Erythroblast (primary cell): Measurements from ENCODE around the gene SERPINA5.
"Not testable (repeated sequence)": the region's sequence is repeated elsewhere in the genome, so short reads cannot be mapped to it uniquely, and the experiment has no call there.

Source experiments
- DNase-seq, 2 experiments: peaks; one replicate each; lab custom pipeline; 2025; lab: John Stamatoyannopoulos, UW
- GATA1 ChIP-seq: IDR thresholded peaks from 2 replicates; pipeline ENCODE4 v1.6.1; 2011; ENCODE audit warnings: low read depth, mild to moderate bottlenecking, control low read depth, low read length, moderate library complexity
- POLR2A ChIP-seq: IDR thresholded peaks from 2 replicates; pipeline ENCODE4 v1.6.1; 2011; ENCODE audit warnings: mild to moderate bottlenecking, low read length

The SERPINA5 gene

GRCh38 chr14:94575730-94576585, 5.3 kb upstream of the SERPINA5 start:
- TF ChIP-seq GATA1 (no peak), POLR2A (no peak)
- DNase-seq, result no peak

GRCh38 chr14:94577472-94577871, 3.8 kb upstream of the SERPINA5 start:
- not testable (repeated sequence) for DNase-seq

GRCh38 chr14:94578712-94579111, 2.5 kb upstream of the SERPINA5 start:
- no peak for DNase-seq
- TF ChIP-seq POLR2A (no peak), GATA1 (no peak)

- TF ChIP-seq POLR2A (no peak), GATA1 (no peak)
These were observed 1.0 kb downstream of the SERPINA5 start for GRCh38 chr14:94582199-94582750.

GRCh38 chr14:94582851-94583250, 1.6 kb downstream of the SERPINA5 start:
- TF ChIP-seq GATA1 (no peak), POLR2A (no peak)
- DNase-seq, result no peak

More at GRCh38 chr14:94582199-94582750, 1.0 kb downstream of the SERPINA5 start:
- DNase-seq, result no peak

- no peak for DNase-seq
These were observed 2.3 kb downstream of the SERPINA5 start for GRCh38 chr14:94583557-94583956.

GRCh38 chr14:94584591-94585280, 3.5 kb downstream of the SERPINA5 start:
- DNase-seq, result no peak
- TF ChIP-seq POLR2A (no peak), GATA1 (no peak)

More at GRCh38 chr14:94583557-94583956, 2.3 kb downstream of the SERPINA5 start:
- TF ChIP-seq POLR2A, result no peak

- DNase-seq, result no peak
- TF ChIP-seq GATA1 (no peak), POLR2A (no peak)
These were observed 5.4 kb downstream of the SERPINA5 start for GRCh38 chr14:94586635-94587034.

- DNase-seq, result no peak
- no peak for TF ChIP-seq GATA1
- no peak for TF ChIP-seq POLR2A
These were observed 7.1 kb downstream of the SERPINA5 start for GRCh38 chr14:94588311-94588710.

- TF ChIP-seq POLR2A, result no peak
- no peak for DNase-seq
These were observed 9.8 kb downstream of the SERPINA5 start for GRCh38 chr14:94591073-94591472.

GRCh38 chr14:94591871-94592270, 10.6 kb downstream of the SERPINA5 start:
- no peak for DNase-seq
- TF ChIP-seq POLR2A (no peak), GATA1 (no peak)

GRCh38 chr14:94592457-94592856, 11.2 kb downstream of the SERPINA5 start:
- DNase-seq, result no peak
- TF ChIP-seq POLR2A (no peak), GATA1 (no peak)

- DNase-seq, result no peak
- TF ChIP-seq POLR2A, result no peak
- no peak for TF ChIP-seq GATA1
These were observed 12.1 kb downstream of the SERPINA5 start for GRCh38 chr14:94593376-94593748.

- no peak for TF ChIP-seq GATA1
- no peak for TF ChIP-seq POLR2A
- DNase-seq, result no peak
These were observed 12.7 kb downstream of the SERPINA5 start for GRCh38 chr14:94593749-94594431.
